Stimulated activated CD8-positive, alpha-beta memory T cell treated with anti-CD3 and anti-CD28 coated beads, Interleukin-2, amount 100 ng/mL, for 48 hours (primary cell): Measurements from ENCODE around the gene UGT1A8.
"Not testable (repeated sequence)": the region's sequence is repeated elsewhere in the genome, so short reads cannot be mapped to it uniquely, and the experiment has no call there.

Source experiments
- DNase-seq, 2 donors: peaks; one replicate each; pipeline ENCODE4 v3.0.0-alpha.2; 2020; ENCODE audit warnings: low read depth in 2 of 2

Gene UGT1A8

DNA sequence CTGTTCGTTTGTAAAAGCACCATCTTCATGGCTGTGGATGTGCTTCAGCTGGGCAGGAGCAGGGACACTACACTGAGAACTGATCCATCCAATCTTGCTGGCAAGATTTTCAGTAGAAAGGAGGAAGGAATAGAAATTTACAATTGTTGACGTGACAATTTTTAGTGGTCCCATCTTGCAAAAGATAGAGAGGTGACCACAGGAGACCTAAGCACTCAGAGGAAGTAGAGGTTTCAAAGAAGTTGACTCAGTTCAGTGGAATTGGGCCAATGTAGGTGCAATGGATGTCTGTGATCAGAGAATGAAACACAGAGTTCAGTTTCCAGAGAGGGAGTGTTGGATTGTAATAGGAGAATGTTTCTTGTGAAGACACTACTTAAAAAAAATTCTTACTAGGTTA is 96.7 kb downstream of the UGT1A8 start:
- DNase-seq = no peak

DNA sequence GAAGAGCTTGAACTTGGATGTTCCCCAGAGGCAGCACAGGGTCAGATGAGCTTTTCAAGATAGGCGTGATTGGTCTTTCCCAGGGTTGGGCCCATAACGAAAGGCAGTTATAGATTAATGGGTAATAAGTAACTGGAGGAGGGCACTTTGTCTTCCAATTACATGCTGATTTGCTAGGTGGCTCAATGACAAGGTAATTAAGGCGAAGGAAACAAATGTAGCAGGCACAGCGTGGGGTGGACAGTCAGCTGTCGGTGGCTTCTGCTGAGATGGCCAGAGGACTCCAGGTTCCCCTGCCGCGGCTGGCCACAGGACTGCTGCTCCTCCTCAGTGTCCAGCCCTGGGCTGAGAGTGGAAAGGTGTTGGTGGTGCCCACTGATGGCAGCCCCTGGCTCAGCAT is 101.1 kb downstream of the UGT1A8 start, which contains the start of gene UGT1A4:
UGT1A4 (plus strand) TSS at position 185 of the 400 bp plus-strand sequence; CDS start at position 270, 85 bp downstream.
- DNase-seq = no peak

DNA sequence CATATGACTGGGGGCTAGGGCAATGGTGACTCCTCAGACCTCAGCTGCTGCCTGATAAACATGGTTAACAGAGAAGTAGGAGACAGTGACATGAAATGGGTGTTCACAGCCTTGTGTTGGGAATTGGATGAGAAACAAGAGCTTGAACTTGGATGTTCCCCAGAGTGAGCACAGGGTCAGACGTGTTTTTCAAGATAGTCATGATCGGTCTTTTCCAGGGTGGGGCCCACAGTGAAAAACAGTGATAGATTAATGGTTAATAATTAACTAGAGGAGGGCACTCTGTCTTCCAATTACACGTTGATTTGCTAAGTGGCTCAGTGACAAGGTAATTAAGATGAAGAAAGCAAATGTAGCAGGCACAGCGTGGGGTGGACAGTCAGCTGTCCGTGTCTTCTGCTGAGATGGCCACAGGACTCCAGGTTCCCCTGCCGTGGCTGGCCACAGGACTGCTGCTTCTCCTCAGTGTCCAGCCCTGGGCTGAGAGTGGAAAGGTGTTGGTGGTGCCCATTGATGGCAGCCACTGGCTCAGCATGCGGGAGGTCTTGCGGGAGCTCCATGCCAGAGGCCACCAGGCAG is 111.4 kb downstream of the UGT1A8 start, which contains the start of gene UGT1A3:
UGT1A3 (plus strand) TSS at position 320 of the 579 bp plus-strand sequence; CDS start at position 405, 85 bp downstream.
- no peak for DNase-seq

DNA sequence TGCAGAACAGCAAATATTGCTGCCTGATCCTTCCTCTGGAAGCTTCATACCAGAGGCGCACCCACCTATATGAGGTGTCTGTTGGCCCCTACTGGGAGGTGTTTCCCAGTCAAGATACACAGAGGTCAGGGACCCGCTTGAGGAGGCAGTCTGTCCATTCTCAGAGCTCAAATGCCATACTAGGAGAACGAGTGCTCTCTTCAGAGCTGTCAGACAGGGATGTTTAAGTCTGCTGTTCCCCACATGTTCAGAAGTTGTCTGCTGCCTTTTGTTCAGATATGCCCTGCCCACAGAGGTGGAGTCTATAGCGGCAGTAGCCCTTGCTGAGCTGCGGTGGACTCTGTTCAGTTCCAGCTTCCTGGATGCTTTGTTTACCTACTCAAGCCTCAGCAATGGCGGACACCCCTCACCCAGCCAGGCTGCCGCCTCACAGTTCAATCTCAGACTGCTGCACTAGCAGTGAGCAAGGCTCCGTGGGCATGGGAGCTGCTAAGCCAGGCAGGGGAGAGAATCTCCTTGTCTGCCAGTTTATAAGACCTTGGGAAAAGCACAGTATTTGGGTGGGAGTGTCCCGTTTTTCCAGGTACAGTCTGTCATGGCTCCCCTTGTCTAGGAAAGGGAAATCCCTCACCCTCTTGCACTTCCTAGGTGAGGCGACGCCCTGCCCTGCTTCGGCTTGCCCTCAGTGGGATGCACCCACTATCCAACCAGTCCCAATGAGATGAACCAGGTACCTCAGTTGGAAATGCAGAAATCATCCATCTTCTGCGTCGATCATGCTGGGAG is 119.6 kb downstream of the UGT1A8 start:
- DNase-seq = not testable (repeated sequence)

DNA sequence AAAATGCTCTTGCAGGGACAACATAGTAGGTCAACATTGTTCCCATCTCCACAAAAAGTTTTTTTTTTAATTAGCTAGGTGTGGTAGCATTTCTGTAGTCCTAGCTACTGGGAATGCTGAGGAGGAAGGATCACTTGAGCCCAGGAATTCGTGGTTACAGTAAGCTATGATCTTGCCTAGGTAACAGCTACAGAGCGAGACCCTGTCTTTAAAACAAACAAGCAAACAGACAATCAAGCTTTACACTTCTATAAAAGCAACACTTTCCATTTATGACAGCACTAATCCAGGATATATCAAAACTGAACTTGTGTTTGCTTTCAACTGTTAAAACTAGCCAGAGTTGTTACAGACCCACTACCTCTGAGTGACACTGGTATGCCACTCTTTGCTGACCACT is 123.4 kb downstream of the UGT1A8 start:
- DNase-seq = no peak

DNA sequence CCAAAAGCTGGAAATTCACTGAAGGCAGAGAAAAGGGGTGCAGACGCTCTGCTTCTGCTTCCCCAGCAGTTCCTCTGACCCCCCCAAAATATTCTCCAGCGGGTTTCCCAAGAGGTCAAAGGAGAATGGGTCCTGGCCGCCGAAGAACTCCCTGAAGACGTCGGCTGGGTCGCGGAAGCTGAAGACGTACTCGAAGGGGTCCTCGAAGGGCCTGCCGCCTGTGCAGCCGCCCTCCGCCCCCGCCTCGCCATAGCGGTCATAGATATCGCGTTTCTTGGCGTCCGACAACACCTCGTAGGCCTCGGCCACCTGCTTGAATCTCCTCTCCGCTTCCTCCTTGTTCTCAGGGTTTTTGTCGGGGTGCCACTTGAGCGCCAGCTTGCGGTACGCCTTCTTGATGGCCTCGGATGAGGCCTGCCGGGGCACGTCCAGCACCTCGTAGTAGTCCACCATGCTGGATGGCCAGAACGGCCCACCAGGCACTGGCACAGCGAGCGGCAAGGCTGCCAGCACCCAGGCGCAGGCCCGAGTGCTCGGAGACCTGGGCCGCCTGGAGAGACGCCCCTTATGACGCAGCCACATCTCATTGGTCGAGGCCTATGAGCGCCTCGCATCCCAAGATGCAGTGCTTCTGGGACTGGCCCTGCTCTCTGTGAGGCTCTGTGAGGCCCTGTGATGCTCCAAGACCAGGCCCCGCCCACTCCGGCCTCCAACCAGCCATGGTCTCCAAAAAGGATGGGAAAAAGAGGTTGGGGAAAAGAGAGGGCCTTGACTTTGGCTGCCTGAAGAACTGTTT is 126.2 kb downstream of the UGT1A8 start:
- no peak for DNase-seq

DNA sequence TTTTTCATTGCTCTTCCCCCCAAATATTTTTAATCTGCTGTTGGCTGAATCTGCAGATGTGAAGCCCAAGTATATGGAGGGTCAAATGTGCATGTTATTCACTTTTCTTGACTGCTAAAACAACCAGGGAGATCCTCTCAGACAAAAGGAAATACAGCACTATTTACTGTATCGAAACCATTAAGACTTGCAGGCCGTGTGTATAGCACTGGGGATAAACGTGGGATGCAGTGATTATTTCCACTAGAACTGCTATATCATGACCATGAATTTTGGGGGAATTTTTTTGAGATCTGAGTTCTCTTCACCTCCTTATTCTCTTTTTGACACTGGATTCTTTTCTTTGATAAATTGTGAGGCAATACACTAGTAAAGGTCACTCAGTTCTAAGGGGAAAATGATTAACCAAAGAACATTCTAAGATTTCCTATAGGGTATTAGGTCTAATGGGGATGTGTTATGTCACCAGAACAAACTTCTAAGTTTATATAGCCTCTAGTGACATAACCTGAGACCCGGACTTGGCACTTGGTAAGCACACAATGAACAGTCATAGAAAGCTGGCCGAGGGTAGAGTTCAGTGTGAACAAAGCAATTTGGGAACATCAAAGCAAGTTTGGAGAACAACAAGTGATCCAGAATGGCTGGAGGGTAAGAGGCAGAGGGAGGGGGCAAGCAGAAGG is 127.8 kb downstream of the UGT1A8 start:
- DNase-seq = no peak

DNA sequence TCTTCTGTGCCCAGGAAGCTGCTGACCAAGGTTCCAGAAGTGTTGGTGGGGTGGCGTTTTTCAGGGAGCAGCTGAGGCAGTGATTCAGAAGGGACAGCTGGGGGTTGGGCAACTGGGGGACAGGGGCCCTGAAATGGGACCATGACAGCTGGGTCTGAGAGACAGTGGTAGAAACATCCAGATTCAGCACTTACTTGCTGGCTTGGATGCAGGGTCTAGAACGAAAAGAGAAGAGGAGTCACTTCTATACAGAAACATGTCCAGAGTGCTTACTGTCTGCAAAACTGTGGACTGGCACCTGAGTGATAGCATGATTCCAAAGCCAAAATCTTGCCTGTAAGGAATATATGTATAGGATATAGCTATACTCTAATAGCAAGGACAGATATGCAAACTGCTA is 128.4 kb downstream of the UGT1A8 start:
- not testable (repeated sequence) for DNase-seq

DNA sequence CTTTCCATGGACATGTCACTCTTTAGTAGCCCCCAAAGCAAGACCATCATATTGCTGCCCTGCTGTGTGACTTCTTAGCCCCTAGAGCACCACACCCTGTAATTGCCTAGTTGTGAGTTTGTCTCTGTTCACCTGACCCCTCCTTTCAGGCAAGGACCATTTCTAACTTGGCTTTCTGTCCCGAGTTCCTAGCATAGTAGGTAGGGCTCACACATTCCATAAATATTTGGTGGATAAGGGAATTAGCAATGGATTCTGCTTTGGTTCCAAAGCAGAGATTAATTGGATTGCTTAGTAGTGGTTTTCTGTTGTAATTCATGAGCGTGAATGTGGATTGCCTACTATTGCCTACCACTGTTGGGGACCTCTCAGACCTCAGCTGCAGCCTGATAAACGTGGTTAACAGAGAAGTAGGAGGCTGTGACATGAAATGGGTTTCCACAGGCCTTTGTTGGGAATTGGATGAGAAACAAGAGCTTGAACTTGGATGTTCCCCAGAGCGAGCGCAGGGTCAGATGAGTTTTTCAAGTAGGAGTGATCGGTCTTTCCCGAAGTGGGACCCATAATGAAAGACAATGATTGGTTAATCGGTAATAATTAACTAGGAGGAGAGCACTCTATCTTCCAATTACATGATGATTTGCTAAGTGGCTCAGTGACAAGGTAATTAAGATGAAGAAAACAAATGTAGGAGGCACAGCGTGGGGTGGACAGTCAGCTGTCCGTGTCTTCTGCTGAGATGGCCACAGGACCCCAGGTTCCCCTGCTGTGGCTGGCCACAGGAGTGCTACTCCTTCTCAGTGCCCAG is 129.2 kb downstream of the UGT1A8 start:
- no peak for DNase-seq

DNA sequence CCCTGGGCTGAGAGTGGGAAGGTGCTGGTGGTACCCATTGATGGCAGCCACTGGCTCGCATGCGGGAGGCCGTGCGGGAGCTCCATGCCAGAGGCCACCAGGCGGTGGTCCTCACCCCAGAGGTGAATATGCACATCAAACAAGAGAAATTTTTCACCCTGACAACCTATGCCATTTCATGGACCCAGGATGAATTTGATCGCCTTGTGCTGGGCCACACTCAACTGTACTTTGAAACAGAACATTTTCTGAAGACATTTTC is 129.8 kb downstream of the UGT1A8 start:
- no peak for DNase-seq

DNA sequence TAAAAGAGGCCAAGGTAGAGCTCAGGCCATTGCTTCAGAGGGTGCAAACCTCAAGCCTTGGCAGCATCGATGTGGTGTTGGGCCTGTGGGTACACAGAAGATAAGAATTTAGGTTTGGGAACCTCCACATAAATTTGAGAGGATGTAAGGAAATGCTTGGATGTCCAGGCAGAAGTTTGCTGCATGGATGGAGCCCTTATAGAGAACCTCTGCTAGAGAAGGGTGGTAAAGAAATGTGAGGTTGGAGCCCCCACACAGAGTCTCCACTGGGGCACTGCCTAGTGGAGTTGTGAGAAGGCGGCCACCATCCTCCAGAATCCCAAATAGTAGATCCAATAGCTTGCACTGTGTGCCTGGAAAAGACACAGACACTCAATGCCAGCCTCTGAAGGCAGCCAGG is 133.3 kb downstream of the UGT1A8 start:
- not testable (repeated sequence) for DNase-seq

DNA sequence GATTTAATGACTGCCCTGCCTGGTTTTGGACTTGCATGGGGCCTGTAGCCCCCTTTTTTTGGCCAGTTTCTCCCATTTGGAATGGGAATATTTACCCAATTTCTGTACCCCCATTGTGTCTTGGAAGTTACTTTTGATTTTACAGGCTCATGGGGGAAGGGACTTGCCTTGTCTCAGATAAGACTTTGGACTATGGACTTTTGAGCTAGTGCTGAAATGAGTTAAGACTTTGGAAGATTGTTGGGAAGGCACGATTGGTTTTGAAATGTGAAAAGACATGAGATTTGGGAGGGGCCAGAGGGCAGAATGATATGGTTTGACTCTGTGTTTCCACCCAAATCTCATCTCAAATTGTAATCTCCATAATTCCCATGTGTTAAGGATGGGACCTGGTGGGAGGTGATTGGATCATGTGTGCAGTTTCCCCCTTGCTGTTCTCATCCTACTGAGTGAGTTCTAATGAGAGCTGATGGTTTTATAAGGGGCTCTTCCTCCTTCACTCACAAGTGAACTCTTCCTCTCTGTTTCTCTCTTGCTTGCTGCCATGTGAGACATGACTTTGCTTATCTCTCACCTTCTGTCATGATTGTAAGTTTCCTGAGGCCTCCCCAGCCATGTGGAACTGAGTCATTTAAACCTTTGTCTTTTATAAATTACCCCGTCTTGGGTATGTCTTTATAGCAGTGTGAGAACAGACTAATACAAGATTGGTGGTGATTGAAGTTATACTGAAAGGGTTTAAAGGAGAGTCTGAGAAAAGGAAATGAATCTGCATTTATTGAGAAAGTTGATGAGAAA is 134.0 kb downstream of the UGT1A8 start:
- DNase-seq = not testable (repeated sequence)

DNA sequence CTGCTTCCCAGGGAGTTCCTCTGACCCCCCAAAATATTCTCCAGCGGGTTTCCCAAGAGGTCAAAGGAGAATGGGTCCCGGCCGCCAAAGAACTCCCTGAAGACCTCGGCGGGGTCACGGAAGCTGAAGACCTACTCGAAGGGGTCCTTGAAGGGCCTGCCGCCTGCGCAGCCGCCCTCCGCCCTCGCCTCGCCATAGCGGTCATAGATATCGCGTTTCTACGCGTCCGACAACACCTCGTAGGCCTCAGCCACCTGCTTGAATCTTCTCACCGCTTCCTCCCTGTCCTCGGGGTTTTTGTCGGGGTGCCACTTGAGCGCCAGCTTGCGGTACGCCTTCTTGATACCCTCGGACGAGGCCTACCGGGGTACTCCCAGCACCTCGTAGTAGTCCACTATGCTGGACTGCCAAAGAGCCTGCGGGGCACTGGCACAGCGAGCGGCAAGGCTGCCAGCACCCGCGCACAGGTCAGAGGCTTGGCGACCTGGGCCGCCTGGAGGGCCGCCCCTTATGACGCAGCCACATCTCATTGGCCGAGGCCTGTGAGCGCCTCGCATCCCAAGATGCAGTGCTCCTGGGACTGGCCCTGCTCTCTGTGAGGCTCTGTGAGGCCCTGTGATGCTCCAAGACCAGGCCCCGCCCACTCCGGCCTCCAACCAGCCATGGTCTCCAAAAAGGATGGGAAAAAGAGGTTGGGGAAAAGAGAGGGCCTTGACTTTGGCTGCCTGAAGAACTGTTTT is 137.6 kb downstream of the UGT1A8 start:
- no peak for DNase-seq

DNA sequence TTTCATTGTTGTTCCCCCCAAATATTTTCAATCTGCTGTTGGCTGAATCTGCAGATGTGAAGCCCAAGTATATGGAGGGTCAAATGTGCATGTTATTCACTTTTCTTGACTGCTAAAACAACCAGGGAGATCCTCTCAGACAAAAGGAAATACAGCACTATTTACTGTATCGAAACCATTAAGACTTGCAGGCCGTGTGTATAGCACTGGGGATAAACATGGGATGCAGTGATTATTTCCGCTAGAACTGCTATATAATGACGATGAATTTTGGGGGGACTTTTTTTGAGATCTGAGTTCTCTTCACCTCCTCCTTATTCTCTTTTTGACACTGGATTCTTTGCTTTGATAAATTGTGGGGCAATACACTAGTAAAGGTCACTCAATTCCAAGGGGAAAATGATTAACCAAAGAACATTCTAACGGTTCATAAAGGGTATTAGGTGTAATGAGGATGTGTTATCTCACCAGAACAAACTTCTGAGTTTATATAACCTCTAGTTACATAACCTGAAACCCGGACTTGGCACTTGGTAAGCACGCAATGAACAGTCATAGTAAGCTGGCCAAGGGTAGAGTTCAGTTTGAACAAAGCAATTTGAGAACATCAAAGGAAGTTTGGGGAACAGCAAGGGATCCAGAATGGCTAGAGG is 139.1 kb downstream of the UGT1A8 start:
- no peak for DNase-seq

DNA sequence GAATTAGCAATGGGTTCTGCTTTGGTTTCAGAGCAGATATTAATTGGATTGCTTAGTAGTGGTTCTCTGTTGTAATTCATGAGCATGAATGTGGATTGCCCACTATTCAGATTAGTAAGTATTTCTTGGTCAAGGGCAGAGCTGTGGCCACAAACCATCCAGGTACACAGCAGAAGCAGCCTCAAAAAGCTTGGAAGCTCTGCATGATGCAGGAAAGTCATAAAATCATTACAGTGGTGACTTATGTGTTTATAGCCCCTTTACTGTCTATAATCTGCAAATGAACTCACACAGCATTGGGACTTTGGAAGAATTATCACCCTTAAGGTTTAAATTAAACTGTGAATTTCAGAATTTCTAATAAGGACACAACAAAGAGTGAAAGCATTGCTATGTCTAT is 140.7 kb downstream of the UGT1A8 start:
- DNase-seq = no peak

DNA sequence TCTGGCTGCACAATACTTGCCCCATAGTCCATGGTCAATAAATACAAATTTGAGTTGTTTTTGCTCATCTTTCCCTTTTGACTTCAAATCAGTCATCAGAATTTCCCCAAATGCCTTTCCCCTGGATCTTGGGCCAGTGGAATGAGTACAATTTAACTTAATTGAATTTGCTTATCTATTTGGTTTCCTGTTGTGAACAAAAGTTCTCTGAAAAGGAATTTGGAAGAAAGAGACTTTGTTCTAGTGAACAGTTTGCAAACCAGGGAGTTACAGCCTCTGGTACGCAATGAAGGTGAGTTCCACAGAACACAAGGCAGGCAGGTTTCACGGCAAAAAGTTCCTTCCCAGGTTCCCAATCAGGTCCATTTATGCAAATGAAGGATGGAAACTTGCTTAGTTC is 141.4 kb downstream of the UGT1A8 start:
- no peak for DNase-seq

DNA sequence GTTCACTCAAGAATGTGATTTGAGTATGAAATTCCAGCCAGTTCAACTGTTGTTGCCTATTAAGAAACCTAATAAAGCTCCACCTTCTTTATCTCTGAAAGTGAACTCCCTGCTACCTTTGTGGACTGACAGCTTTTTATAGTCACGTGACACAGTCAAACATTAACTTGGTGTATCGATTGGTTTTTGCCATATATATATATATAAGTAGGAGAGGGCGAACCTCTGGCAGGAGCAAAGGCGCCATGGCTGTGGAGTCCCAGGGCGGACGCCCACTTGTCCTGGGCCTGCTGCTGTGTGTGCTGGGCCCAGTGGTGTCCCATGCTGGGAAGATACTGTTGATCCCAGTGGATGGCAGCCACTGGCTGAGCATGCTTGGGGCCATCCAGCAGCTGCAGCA is 142.6 kb downstream of the UGT1A8 start, which contains the start of gene UGT1A1:
UGT1A1 (plus strand) TSS at position 228 of the 400 bp plus-strand sequence; CDS start at position 246, 18 bp downstream.
- DNase-seq = no peak

DNA sequence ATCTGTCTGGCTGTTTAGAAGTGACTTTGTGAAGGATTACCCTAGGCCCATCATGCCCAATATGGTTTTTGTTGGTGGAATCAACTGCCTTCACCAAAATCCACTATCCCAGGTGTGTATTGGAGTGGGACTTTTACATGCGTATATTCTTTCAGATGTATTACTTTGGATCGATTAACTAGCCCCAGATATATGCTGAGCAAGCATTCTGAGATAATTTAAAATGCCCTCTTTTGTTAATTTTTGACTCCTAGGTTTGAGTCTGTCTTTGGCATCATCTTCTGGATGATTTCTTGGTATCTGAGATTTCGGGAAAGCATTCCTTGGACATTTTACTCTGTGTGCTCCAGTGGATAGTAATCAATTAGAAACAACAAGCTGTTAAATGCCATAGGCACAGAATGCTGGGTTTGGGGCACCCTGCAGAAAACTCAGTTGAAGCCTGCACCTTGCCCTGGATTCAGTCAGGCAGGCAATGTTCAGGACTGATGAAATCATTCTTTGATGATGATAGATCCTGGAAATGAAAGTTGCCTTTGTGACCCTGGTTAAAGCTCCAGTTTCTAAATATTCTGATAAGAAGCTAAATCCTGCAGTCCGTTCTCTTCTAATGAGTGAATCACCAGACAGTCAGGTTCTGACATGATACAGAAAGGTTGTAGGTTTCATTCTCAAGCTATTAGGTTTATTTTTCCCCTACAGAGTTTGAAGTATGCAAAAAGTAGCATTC is 143.8 kb downstream of the UGT1A8 start:
- DNase-seq = no peak
